Stimulated activated CD4-positive, alpha-beta T cell treated with anti-CD3 and anti-CD28 coated beads, Interleukin-2, amount 100 ng/mL, for 4 hours (primary cell): ENCODE results near the gene MAGEA9B.
"Not testable (repeated sequence)": the region's sequence is repeated elsewhere in the genome, so short reads cannot be mapped to it uniquely, and the experiment has no call there.

ENCODE experiments used
- DNase-seq: peaks from one replicate; pipeline ENCODE4 v3.0.0-alpha.2; 2020; ENCODE audit warnings: low read depth

MAGEA9B gene

GRCh38 chrX:149587359-149587758 lies at the start of gene MAGEA9B:
Gene MAGEA9B, minus strand, starts transcription at chrX:149587459. Its CDS starts 4,280 bp downstream, at chrX:149583179.
- not testable (repeated sequence) for DNase-seq

- DNase-seq, result no peak
Observed at GRCh38 chrX:149633511-149633910, 46.3 kb upstream of the MAGEA9B start.

GRCh38 chrX:149631234-149632165 lies 44.2 kb upstream of the MAGEA9B start, which contains the start of gene TMEM185A:
Gene TMEM185A, minus strand, starts transcription at chrX:149631792. Its CDS starts 212 bp downstream, at chrX:149631580.
- DNase-seq, result peak; percentile 50

GRCh38 chrX:149630681-149631233 lies 43.5 kb upstream of the MAGEA9B start:
- no peak for DNase-seq

GRCh38 chrX:149629730-149630387 lies 42.6 kb upstream of the MAGEA9B start:
- DNase-seq, result no peak

- no peak for DNase-seq
Observed at GRCh38 chrX:149628768-149629167, 41.5 kb upstream of the MAGEA9B start.

- no peak for DNase-seq
Observed at GRCh38 chrX:149628280-149628679, 41.0 kb upstream of the MAGEA9B start.

- DNase-seq, result not testable (repeated sequence)
Observed at GRCh38 chrX:149626829-149627228, 39.6 kb upstream of the MAGEA9B start.

- not testable (repeated sequence) for DNase-seq
Observed at GRCh38 chrX:149619662-149620061, 32.4 kb upstream of the MAGEA9B start.

GRCh38 chrX:149618871-149619270 lies 31.6 kb upstream of the MAGEA9B start:
- DNase-seq, result no peak

- no peak for DNase-seq
Observed at GRCh38 chrX:149611623-149612175, 24.4 kb upstream of the MAGEA9B start.

- DNase-seq, result no peak
Observed at GRCh38 chrX:149610511-149610910, 23.3 kb upstream of the MAGEA9B start.

GRCh38 chrX:149607699-149608098 lies 20.4 kb upstream of the MAGEA9B start:
- DNase-seq, result no peak

- DNase-seq, result not testable (repeated sequence)
Observed at GRCh38 chrX:149605248-149605885, 18.1 kb upstream of the MAGEA9B start.

GRCh38 chrX:149598603-149599002 lies 11.3 kb upstream of the MAGEA9B start:
- DNase-seq, result not testable (repeated sequence)

GRCh38 chrX:149595943-149596342 lies 8.7 kb upstream of the MAGEA9B start:
- DNase-seq, result not testable (repeated sequence)

GRCh38 chrX:149595214-149595613 lies 8.0 kb upstream of the MAGEA9B start, which contains the start of gene HSFX2:
Gene HSFX2, minus strand, starts transcription at chrX:149595314. Its CDS starts 614 bp downstream, at chrX:149594700.
- not testable (repeated sequence) for DNase-seq

- not testable (repeated sequence) for DNase-seq
Observed at GRCh38 chrX:149590993-149591392, 3.7 kb upstream of the MAGEA9B start.

- not testable (repeated sequence) for DNase-seq
Observed at GRCh38 chrX:149585631-149586030, 1.6 kb downstream of the MAGEA9B start.

GRCh38 chrX:149573456-149573855 lies 13.8 kb downstream of the MAGEA9B start:
- not testable (repeated sequence) for DNase-seq

- no peak for DNase-seq
Observed at GRCh38 chrX:149572743-149573142, 14.5 kb downstream of the MAGEA9B start.

GRCh38 chrX:149571770-149572169 lies 15.5 kb downstream of the MAGEA9B start:
- DNase-seq, result no peak
